ENCODE data around the gene CGRRF1.

Gene CGRRF1

GRCh38 chr14:54478636-54479215, 31.0 kb upstream of the CGRRF1 start:
- Histone ChIP-seq H3K27me3 (replicated peaks; ENCODE audit: control insufficient read depth, insufficient read depth, low read length) (no peaks in the 10 kb centered on the region), H3K4me1 (ENCODE audit: control insufficient read depth, insufficient read depth, low read length) (peaks cover 56% of the 10 kb centered on the region), H3K4me3 (ENCODE audit: low read length) (peak overlapping the region; percentile 1), H3K9ac (ENCODE audit: low read length) (peak overlapping the region; percentile 3), H3K36me3 (ENCODE audit: control insufficient read depth, insufficient read depth, low read length, severe bottlenecking) (peaks cover 59% of the 10 kb centered on the region), H3K9me3 (ENCODE audit: control insufficient read depth, low read length) (no peaks in the 10 kb centered on the region)
- DNase-seq (ENCODE audit: low read depth), result no peak

- Histone ChIP-seq H3K9me3 (ENCODE audit: control insufficient read depth, low read length) (no peaks in the 10 kb centered on the region), H3K9ac (ENCODE audit: low read length) (no peak overlapping the region), H3K27me3 (replicated peaks; ENCODE audit: control insufficient read depth, insufficient read depth, low read length) (no peaks in the 10 kb centered on the region), H3K4me1 (ENCODE audit: control insufficient read depth, insufficient read depth, low read length) (peaks cover 38% of the 10 kb centered on the region), H3K4me3 (ENCODE audit: low read length) (no peak overlapping the region), H3K36me3 (ENCODE audit: control insufficient read depth, insufficient read depth, low read length, severe bottlenecking) (peaks cover 59% of the 10 kb centered on the region)
- no peak for DNase-seq (ENCODE audit: low read depth)
Measured at GRCh38 chr14:54480830-54481562, 28.7 kb upstream of the CGRRF1 start.

GRCh38 chr14:54481695-54482094, 28.0 kb upstream of the CGRRF1 start:
- no peaks in the 10 kb centered on the region for H3K27me3 ChIP-seq (replicated peaks; ENCODE audit: control insufficient read depth, insufficient read depth, low read length)
- peaks cover 42% of the 10 kb centered on the region for H3K4me1 ChIP-seq (ENCODE audit: control insufficient read depth, insufficient read depth, low read length)
- no peak overlapping the region for H3K4me3 ChIP-seq (ENCODE audit: low read length)
- peaks cover 54% of the 10 kb centered on the region for H3K36me3 ChIP-seq (ENCODE audit: control insufficient read depth, insufficient read depth, low read length, severe bottlenecking)
- no peak for DNase-seq (ENCODE audit: low read depth)
- H3K9me3 ChIP-seq (ENCODE audit: control insufficient read depth, low read length), result no peaks in the 10 kb centered on the region
- no peak overlapping the region for H3K9ac ChIP-seq (ENCODE audit: low read length)

GRCh38 chr14:54483073-54483745, 26.5 kb upstream of the CGRRF1 start:
- no peak overlapping the region for H3K4me3 ChIP-seq (ENCODE audit: low read length)
- H3K27me3 ChIP-seq (replicated peaks; ENCODE audit: control insufficient read depth, insufficient read depth, low read length), result no peaks in the 10 kb centered on the region
- H3K9me3 ChIP-seq (ENCODE audit: control insufficient read depth, low read length), result no peaks in the 10 kb centered on the region
- peaks cover 45% of the 10 kb centered on the region for H3K4me1 ChIP-seq (ENCODE audit: control insufficient read depth, insufficient read depth, low read length)
- no peak overlapping the region for H3K9ac ChIP-seq (ENCODE audit: low read length)
- H3K36me3 ChIP-seq (ENCODE audit: control insufficient read depth, insufficient read depth, low read length, severe bottlenecking), result peaks cover 41% of the 10 kb centered on the region
- no peak for DNase-seq (ENCODE audit: low read depth)

- no peak for DNase-seq (ENCODE audit: low read depth)
- Histone ChIP-seq H3K4me1 (ENCODE audit: control insufficient read depth, insufficient read depth, low read length) (peaks cover 38% of the 10 kb centered on the region), H3K27me3 (replicated peaks; ENCODE audit: control insufficient read depth, insufficient read depth, low read length) (no peaks in the 10 kb centered on the region), H3K4me3 (ENCODE audit: low read length) (no peak overlapping the region), H3K36me3 (ENCODE audit: control insufficient read depth, insufficient read depth, low read length, severe bottlenecking) (peaks cover 41% of the 10 kb centered on the region), H3K9ac (ENCODE audit: low read length) (no peak overlapping the region), H3K9me3 (ENCODE audit: control insufficient read depth, low read length) (no peaks in the 10 kb centered on the region)
Measured at GRCh38 chr14:54483846-54484245, 25.9 kb upstream of the CGRRF1 start.

- peak overlapping the region; percentile 46 for H3K4me3 ChIP-seq (ENCODE audit: low read length)
- peaks cover 19% of the 10 kb centered on the region for H3K36me3 ChIP-seq (ENCODE audit: control insufficient read depth, insufficient read depth, low read length, severe bottlenecking)
- H3K9me3 ChIP-seq (ENCODE audit: control insufficient read depth, low read length), result no peaks in the 10 kb centered on the region
- no peak overlapping the region for H3K9ac ChIP-seq (ENCODE audit: low read length)
- H3K4me1 ChIP-seq (ENCODE audit: control insufficient read depth, insufficient read depth, low read length), result peaks cover 31% of the 10 kb centered on the region
- no peak for DNase-seq (ENCODE audit: low read depth)
- no peaks in the 10 kb centered on the region for H3K27me3 ChIP-seq (replicated peaks; ENCODE audit: control insufficient read depth, insufficient read depth, low read length)
Measured at GRCh38 chr14:54486685-54487084, 23.0 kb upstream of the CGRRF1 start.

- H3K9me3 ChIP-seq (ENCODE audit: control insufficient read depth, low read length), result no peaks in the 10 kb centered on the region
- DNase-seq (ENCODE audit: low read depth), result peak; percentile 68
- peaks cover 31% of the 10 kb centered on the region for H3K4me1 ChIP-seq (ENCODE audit: control insufficient read depth, insufficient read depth, low read length)
- no peaks in the 10 kb centered on the region for H3K27me3 ChIP-seq (replicated peaks; ENCODE audit: control insufficient read depth, insufficient read depth, low read length)
- H3K36me3 ChIP-seq (ENCODE audit: control insufficient read depth, insufficient read depth, low read length, severe bottlenecking), result peaks cover 8% of the 10 kb centered on the region
- H3K4me3 ChIP-seq (ENCODE audit: low read length), result peak overlapping the region; percentile 99
- H3K9ac ChIP-seq (ENCODE audit: low read length), result peak overlapping the region; percentile 99
Measured at GRCh38 chr14:54487771-54488170, 21.9 kb upstream of the CGRRF1 start.

GRCh38 chr14:54488318-54488645, 21.4 kb upstream of the CGRRF1 start:
- Histone ChIP-seq H3K36me3 (ENCODE audit: control insufficient read depth, insufficient read depth, low read length, severe bottlenecking) (peaks cover 3% of the 10 kb centered on the region), H3K9me3 (ENCODE audit: control insufficient read depth, low read length) (no peaks in the 10 kb centered on the region), H3K4me1 (ENCODE audit: control insufficient read depth, insufficient read depth, low read length) (peaks cover 28% of the 10 kb centered on the region), H3K27me3 (replicated peaks; ENCODE audit: control insufficient read depth, insufficient read depth, low read length) (no peaks in the 10 kb centered on the region), H3K4me3 (ENCODE audit: low read length) (peak overlapping the region; percentile 99), H3K9ac (ENCODE audit: low read length) (peak overlapping the region; percentile 99)
- no peak for DNase-seq (ENCODE audit: low read depth)

- peak; percentile 96 for DNase-seq (ENCODE audit: low read depth)
- Histone ChIP-seq H3K4me1 (ENCODE audit: control insufficient read depth, insufficient read depth, low read length) (peaks cover 24% of the 10 kb centered on the region), H3K4me3 (ENCODE audit: low read length) (peak within 1 kb of the TSS; percentile 99), H3K9ac (ENCODE audit: low read length) (peak within 1 kb of the TSS; percentile 99), H3K27me3 (replicated peaks; ENCODE audit: control insufficient read depth, insufficient read depth, low read length) (no peaks in the 10 kb centered on the region), H3K9me3 (ENCODE audit: control insufficient read depth, low read length) (no peaks in the 10 kb centered on the region), H3K36me3 (ENCODE audit: control insufficient read depth, insufficient read depth, low read length, severe bottlenecking) (no peaks in the 10 kb centered on the region)
Measured at GRCh38 chr14:54488646-54489317, 20.9 kb upstream of the CGRRF1 start, which contains the start of gene GMFB. TSS of gene GMFB (minus strand) at chr14:54488980. CDS start at chr14:54488927, 53 bp downstream.

GRCh38 chr14:54489318-54489683, 20.4 kb upstream of the CGRRF1 start:
- Histone ChIP-seq H3K9ac (ENCODE audit: low read length) (peak overlapping the region; percentile 99), H3K36me3 (ENCODE audit: control insufficient read depth, insufficient read depth, low read length, severe bottlenecking) (no peaks in the 10 kb centered on the region), H3K27me3 (replicated peaks; ENCODE audit: control insufficient read depth, insufficient read depth, low read length) (no peaks in the 10 kb centered on the region), H3K4me3 (ENCODE audit: low read length) (peak overlapping the region; percentile 99), H3K4me1 (ENCODE audit: control insufficient read depth, insufficient read depth, low read length) (peaks cover 22% of the 10 kb centered on the region), H3K9me3 (ENCODE audit: control insufficient read depth, low read length) (no peaks in the 10 kb centered on the region)
- DNase-seq (ENCODE audit: low read depth), result no peak
